Neuron (in vitro differentiated cells): ENCODE measurements around the gene TDRD1.

ENCODE experiments used
- H2AFZ ChIP-seq: one replicate; pipeline ENCODE4 v1.6.1; 2013; ENCODE audit warnings: low read depth, mild to moderate bottlenecking, inconsistent platforms, low read length, moderate library complexity
- H3K27me3 ChIP-seq: one replicate; pipeline ENCODE4 v1.6.1; 2013; ENCODE audit warnings: low read length; ENCODE audit not compliant: insufficient read depth
- H3K36me3 ChIP-seq: one replicate; pipeline ENCODE4 v1.6.1; 2013; ENCODE audit warnings: low read length; ENCODE audit not compliant: insufficient read depth
- H3K4me1 ChIP-seq: one replicate; pipeline ENCODE4 v1.6.1; 2013; ENCODE audit warnings: low read length; ENCODE audit not compliant: insufficient read depth
- H3K4me3 ChIP-seq: 2 replicates; pipeline ENCODE4 v1.5.1; 2013; ENCODE audit warnings: mild to moderate bottlenecking, low read length, moderate library complexity
- H3K9me3 ChIP-seq: one replicate; pipeline ENCODE4 v1.6.1; 2013; ENCODE audit warnings: low read length

TDRD1 gene

DNA sequence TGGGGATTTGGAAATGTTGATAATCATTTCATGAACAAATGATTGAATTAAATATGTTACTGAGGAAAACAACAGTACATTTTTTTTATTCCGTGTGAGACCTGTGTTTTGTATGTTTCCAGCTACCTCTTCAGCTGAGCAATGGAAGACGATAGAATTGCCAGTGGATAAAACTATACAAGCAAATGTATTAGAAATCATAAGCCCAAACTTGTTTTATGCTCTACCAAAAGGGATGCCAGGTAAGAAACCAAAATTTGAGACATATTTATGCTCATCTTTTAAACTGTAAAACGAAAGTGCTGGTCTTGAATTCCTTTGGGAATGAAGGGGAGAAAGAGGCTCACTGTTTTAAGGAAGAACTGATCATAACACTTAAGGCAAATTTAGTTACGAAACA, 42.1 kb downstream of the TDRD1 start:
- peaks cover 13% of the 10 kb centered on the region for H3K27me3 ChIP-seq
- no peak overlapping the region for H3K4me3 ChIP-seq
- H3K4me1 ChIP-seq, result no peaks in the 10 kb centered on the region
- H3K9me3 ChIP-seq, result no peaks in the 10 kb centered on the region
- H3K36me3 ChIP-seq, result no peaks in the 10 kb centered on the region
- no peak overlapping the region for H2AFZ ChIP-seq

DNA sequence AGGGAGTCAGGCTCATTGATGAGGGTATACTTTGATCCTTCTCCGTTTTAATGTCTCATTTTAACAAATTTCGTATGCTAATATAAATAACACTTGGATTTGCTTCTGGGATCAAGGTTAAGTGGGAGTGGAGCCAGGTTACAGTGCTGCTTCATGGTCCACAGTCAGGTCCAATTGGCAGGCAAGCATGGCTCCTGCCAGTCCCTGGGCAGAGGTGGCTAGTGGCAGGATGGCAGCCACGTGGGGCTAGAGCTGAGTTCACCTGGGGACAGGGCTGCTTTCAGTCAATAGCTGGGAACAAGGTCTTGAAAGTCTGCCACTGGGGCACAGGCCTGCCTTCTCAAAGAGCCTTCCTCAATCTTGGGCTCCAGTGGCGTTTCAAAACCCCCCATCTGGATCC, 43.9 kb downstream of the TDRD1 start:
- H3K27me3 ChIP-seq, result peaks cover 17% of the 10 kb centered on the region
- H3K4me1 ChIP-seq, result no peaks in the 10 kb centered on the region

DNA sequence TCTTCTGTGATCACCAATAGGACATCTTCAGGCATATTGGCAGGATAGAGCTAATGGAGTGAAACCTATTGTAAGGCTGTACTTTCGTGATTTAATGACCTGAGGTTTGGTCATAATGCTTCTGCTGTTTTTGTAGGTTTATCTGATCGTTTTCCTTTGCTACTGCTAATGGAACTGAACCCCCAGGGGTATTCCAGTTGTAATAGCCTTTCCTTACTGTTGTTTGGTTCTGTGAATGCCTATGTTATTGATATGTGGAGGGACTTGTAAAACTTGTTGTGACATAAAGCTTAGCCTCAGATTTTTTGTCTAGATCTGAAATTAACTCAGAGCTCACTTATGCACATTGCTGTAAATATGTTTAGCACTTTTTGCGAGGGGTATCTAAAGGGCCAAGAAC, 49.0 kb downstream of the TDRD1 start:
- Histone ChIP-seq H3K36me3 (no peaks in the 10 kb centered on the region), H3K4me1 (no peaks in the 10 kb centered on the region), H3K4me3 (no peak overlapping the region), H2AFZ (no peak overlapping the region), H3K9me3 (no peaks in the 10 kb centered on the region), H3K27me3 (peaks cover 10% of the 10 kb centered on the region)

More for the DNA sequence above, 43.9 kb downstream of the TDRD1 start:
- H2AFZ ChIP-seq, result no peak overlapping the region
- no peaks in the 10 kb centered on the region for H3K9me3 ChIP-seq
- H3K4me3 ChIP-seq, result no peak overlapping the region
- no peaks in the 10 kb centered on the region for H3K36me3 ChIP-seq

DNA sequence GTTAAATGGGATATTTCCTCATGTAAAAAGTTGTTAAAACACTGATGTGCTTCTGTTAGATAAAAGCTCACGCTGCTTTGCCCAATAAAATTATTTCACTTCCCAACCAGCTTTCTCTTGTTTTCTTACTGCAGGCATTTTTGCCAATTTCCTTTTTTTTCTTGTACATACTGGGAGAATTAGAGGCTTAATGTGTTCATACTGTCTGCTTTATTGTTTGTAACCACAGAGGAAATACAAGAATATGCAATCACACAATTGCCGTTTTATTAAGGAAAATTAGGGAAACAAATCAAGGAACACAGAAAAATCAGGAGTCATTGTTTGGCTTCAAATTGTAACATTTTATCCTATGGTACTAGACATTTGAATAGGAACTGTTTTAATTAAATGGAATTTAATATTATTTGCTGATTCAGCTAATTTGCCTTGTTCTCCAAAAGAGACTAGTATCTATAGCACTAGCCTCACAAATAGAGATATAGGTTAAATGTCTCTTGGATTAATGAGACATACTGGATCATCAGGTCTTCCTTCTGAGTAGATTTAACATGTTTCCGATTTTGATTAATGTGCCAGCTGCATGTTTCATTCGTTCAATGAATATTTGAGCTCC, 53.5 kb downstream of the TDRD1 start:
- Histone ChIP-seq H3K4me1 (no peaks in the 10 kb centered on the region), H3K36me3 (no peaks in the 10 kb centered on the region), H3K4me3 (no peak overlapping the region), H3K9me3 (no peaks in the 10 kb centered on the region), H2AFZ (no peak overlapping the region), H3K27me3 (peaks cover 16% of the 10 kb centered on the region)

DNA sequence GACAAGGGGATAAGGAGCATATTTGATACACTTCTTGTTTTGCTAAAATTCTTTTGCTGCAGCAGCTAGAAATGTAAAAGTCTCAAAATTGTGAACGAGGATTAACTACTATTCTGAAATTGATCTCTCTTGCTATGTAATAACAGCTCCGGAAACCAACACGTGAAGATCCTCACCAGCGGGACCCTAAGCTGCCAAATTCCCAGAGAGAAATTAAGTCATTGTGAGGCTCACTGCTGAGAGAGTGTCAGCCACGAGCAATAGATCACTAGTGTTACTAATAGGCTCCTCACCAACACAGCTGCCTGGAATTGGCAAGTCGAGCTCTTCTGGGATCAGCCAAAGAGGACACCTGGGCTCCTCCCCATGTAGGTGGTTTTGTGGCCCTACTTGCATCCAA, 54.3 kb downstream of the TDRD1 start:
- H3K9me3 ChIP-seq, result peaks cover 2% of the 10 kb centered on the region
- no peaks in the 10 kb centered on the region for H3K4me1 ChIP-seq
- no peak overlapping the region for H3K4me3 ChIP-seq
- no peak overlapping the region for H2AFZ ChIP-seq
- no peaks in the 10 kb centered on the region for H3K36me3 ChIP-seq
- H3K27me3 ChIP-seq, result peaks cover 22% of the 10 kb centered on the region

DNA sequence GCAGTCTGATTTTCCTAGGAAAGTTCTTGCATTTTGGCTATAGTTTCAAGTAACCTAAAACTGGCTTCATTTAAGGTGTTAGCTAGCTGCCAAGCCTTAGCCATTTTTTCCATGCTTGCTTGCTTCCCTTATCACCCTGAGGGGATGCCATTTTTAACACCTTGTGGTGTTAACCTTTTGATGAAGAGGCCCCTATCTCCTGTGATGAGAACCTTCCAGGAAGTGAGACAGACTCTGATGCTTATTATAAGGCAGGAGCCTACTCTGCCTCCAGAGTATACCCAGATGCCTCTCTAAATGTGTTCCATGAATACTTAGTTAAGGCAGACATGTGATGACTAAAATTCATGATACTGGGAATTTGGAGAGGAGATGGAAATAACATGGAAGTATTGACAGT, 55.0 kb downstream of the TDRD1 start:
- peaks cover 29% of the 10 kb centered on the region for H3K27me3 ChIP-seq
- H3K9me3 ChIP-seq, result peaks cover 2% of the 10 kb centered on the region
- no peak overlapping the region for H3K4me3 ChIP-seq
- H3K36me3 ChIP-seq, result no peaks in the 10 kb centered on the region
- H3K4me1 ChIP-seq, result no peaks in the 10 kb centered on the region
- no peak overlapping the region for H2AFZ ChIP-seq

DNA sequence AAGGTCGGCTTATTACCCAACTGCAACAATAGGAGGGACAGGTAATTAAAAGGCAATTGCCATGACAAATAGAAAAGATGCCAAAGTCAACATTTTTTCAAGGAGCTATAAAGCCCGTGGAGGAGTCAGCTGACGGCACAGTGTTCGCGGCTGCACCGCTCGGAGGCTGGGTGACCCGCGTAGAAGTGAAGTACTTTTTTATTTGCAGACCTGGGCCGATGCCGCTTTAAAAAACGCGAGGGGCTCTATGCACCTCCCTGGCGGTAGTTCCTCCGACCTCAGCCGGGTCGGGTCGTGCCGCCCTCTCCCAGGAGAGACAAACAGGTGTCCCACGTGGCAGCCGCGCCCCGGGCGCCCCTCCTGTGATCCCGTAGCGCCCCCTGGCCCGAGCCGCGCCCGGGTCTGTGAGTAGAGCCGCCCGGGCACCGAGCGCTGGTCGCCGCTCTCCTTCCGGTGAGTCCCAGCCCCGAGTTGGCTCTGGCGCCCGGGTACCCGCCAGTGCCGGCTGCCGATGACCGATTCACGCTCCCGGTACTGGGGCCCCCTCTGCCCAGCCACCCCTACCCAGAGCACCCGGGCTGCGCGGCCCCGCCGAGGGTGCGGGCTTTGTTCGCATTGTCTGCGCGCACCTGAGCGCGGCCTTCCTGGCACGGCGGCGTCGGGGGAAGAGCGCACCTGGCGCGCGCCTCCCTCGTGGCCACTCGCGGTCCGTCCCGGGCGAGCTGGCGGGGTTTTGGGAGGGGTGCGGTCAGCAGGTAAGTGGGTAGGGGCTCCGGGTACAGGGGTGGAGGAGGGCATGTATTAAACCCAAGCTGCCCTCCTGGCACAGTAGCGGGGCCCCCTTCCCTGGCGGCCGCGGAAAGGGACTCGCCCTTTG, 60.2 kb downstream of the TDRD1 start, which contains the start of gene VWA2:
Gene VWA2, plus strand, starts transcription at position 138 of the 877 bp plus-strand sequence. CDS start 9,460 bp downstream, outside the sequence.
- Histone ChIP-seq H3K4me1 (peaks cover 2% of the 10 kb centered on the region), H3K36me3 (no peaks in the 10 kb centered on the region), H3K27me3 (peaks cover 70% of the 10 kb centered on the region), H3K9me3 (peaks cover 2% of the 10 kb centered on the region), H2AFZ (peak within 1 kb of the TSS; percentile 21), H3K4me3 (peak within 1 kb of the TSS; percentile 8)

DNA sequence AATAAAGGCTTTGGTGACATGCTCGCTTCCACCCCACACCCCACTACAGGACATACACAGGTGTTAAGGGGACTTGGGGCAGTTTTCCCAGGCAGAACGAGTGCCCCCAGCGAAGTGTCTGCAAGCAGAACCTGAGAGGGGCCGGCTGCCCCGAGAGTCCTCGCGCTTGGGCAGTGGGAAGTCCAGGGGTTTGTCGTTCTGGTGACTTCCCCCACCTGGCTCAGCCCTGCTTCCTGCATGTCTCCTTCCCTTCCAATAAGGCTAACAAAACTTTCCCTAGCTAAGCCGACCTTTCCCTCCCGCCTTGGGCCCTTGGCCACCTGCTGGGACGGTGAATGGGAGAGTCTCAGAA, 60.8 kb downstream of the TDRD1 start:
- peaks cover 2% of the 10 kb centered on the region for H3K4me1 ChIP-seq
- peaks cover 2% of the 10 kb centered on the region for H3K9me3 ChIP-seq
- no peak overlapping the region for H3K4me3 ChIP-seq
- H3K36me3 ChIP-seq, result no peaks in the 10 kb centered on the region
- H2AFZ ChIP-seq, result no peak overlapping the region
- H3K27me3 ChIP-seq, result peaks cover 76% of the 10 kb centered on the region

DNA sequence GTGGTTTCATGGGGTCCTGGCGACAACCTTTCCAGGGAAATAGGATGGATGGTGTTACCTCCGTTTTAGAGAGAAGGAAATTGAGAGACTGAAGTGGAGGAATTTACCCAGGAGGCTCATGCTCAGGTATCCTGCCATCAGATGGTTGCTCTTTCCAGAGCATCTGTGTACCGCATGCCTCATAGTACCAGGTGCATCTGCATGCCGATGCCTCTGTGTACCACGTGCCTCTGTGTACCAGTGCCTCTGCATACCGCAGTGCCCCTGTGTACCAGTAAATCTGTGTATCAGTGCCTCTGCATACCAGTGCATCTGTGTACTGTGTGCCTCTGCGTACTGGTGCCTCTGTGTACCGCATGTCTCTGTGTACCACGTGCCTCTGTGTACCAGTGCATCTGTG, 63.1 kb downstream of the TDRD1 start:
- Histone ChIP-seq H3K4me3 (no peak overlapping the region), H3K27me3 (peaks cover 74% of the 10 kb centered on the region)

DNA sequence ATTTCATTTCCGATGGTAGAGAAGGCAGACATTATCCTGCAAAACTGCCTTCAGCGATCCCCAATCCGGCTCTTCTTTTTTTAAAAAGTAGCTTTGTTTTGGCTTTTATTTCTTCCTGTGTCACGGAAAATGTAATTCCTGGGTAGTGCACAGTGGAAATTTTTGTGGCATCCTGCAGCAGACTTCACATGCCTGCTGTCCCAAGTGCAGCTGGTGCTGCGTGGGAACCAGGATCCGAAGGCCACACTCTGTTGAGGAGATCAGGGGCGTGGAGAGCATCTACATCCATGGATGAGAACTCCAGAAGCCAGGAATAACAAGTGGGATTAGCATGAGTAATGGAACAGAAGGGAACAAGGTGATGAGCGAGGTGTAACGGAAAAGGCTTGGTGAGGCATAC, 64.5 kb downstream of the TDRD1 start:
- Histone ChIP-seq H3K4me1 (peaks cover 2% of the 10 kb centered on the region), H3K27me3 (peaks cover 66% of the 10 kb centered on the region), H3K9me3 (no peaks in the 10 kb centered on the region), H3K4me3 (no peak overlapping the region), H2AFZ (no peak overlapping the region), H3K36me3 (no peaks in the 10 kb centered on the region)

More for the DNA sequence above, 63.1 kb downstream of the TDRD1 start:
- H2AFZ ChIP-seq, result no peak overlapping the region
- no peaks in the 10 kb centered on the region for H3K36me3 ChIP-seq
- H3K9me3 ChIP-seq, result peaks cover 2% of the 10 kb centered on the region
- H3K4me1 ChIP-seq, result peaks cover 2% of the 10 kb centered on the region

DNA sequence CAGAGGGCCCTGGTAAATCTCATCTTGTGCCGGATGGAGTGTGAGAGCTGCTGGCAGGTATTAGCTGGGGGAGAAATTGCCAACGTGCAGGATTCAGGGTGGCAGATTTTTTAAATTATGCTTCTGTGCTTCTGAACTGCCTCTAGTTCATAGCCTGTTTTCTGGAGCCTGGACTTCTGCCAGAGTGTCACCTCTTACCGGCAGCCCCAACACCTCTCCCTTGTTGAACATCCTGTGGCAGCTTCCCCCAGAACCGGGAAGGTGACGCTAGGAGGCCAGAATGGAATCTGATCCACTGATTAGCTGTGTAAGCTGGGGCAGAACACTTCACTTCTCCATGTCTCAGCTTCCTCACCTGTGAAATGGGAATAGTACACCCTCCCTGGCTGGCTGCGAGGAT, 65.0 kb downstream of the TDRD1 start:
- Histone ChIP-seq H2AFZ (no peak overlapping the region), H3K9me3 (no peaks in the 10 kb centered on the region), H3K27me3 (peaks cover 61% of the 10 kb centered on the region), H3K36me3 (no peaks in the 10 kb centered on the region), H3K4me3 (no peak overlapping the region), H3K4me1 (peaks cover 2% of the 10 kb centered on the region)

DNA sequence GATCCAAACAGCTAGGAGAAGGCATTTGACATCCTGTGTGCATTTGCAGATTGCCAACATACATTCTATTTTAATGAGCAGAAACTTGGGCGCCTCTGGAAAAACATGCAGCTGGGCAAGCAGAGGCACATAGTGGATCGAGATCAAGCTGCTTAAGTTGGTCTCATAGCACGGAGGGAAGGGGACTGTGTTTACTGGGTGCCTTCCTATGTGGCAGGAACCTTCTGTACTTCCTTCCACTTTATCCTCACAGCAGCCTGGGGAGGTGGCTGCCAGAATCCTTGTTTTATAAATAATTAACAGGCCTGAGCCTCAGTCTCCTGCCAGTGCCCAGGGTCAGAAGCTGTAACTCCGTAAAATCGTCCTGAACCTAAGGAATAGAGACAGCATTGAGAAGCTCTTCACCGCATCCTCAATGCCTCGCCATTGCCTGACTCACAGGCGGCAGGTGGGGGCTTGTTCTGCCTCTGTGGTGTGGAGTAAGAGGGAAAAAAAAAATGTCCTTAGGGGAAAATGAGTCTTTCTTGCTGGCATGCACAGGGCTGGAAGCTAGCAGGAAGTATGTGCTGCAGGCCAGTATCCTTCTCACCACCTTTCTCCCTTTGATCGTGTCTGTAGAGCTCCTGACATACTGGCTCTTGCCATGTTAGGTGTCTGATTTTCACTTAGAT, 66.1 kb downstream of the TDRD1 start:
- no peaks in the 10 kb centered on the region for H3K9me3 ChIP-seq
- H3K36me3 ChIP-seq, result no peaks in the 10 kb centered on the region
- H3K27me3 ChIP-seq, result peaks cover 50% of the 10 kb centered on the region
- no peak overlapping the region for H2AFZ ChIP-seq
- H3K4me3 ChIP-seq, result no peak overlapping the region
- no peaks in the 10 kb centered on the region for H3K4me1 ChIP-seq

DNA sequence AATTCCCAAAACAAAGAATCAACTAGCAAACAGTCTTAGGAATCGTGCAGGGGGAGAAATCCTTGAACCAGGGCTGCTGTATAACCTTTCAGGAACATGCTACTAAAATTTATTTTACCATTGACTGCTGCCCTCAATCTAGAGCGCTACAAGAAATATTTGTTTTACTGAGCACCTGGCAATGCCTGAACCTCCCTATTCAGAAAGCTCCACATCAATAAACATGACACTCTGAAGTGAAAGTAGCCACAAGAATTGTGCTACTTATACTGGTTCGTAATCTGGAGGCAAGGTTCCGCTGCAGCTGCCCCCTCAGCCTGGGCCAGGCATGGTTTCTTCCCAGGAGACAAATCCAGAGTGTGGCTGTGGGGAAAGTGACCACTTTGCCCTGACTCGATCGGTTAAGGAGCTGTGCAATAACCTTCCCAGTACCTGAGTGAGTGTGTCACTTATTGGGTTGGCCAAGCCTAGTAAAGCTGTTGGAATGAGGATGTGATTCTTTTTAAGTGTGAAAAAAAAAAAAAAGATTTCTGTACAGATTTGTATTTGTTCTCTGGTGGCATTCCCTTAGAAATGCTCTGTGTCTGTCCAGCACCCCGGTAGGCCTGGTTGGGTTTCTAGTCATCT, 67.6 kb downstream of the TDRD1 start:
- no peak overlapping the region for H2AFZ ChIP-seq
- no peaks in the 10 kb centered on the region for H3K4me1 ChIP-seq
- H3K4me3 ChIP-seq, result no peak overlapping the region
- no peaks in the 10 kb centered on the region for H3K9me3 ChIP-seq
- peaks cover 35% of the 10 kb centered on the region for H3K27me3 ChIP-seq
- H3K36me3 ChIP-seq, result no peaks in the 10 kb centered on the region
